HepG2 (cell line): ENCODE measurements around the gene POU5F1. TPM values are rescaled to one million over a fixed set of nuclear protein-coding genes. Genes with fewer than 3 reads are reported as not detected.

Source experiments
- ATAC-seq: fragments of 200-7000 bp; cut with Tn5 transposase; 3 replicates; pipeline ENCODE4 v1.9.1; 2020; ENCODE audit warnings: mild to moderate bottlenecking, moderate library complexity
- BruUV-seq: library from RNA; stranded (reverse); fragments of 400-500 nt; replicated peaks from 2 replicates; lab custom pipeline; 2021; lab: Mats Ljungman, UMichigan
- CTCF ChIA-PET: fragments of 300-600 bp; formaldehyde crosslinking; extraction: SDS; loops from one replicate; lab custom pipeline; 2021; ENCODE audit warnings: low total read pairs, inconsistent platforms, low intra/inter-chr PET ratio; lab: Yijun Ruan, JAX
- POLR2A ChIA-PET: fragments of 350-600 bp; sonication (Branson Sonifier 250); formaldehyde crosslinking; loops from one replicate; lab custom pipeline; 2020; ENCODE audit warnings: antibody characterized with exemption, inconsistent platforms; lab: Yijun Ruan, JAX
- DNase-seq: peaks from one replicate; pipeline ENCODE4 v3.0.0-alpha.2; 2015; ENCODE audit warnings: low spot score
- FAIRE-seq: peaks from 3 replicates; lab custom pipeline; 2011; peaks lifted over from hg19 to GRCh38; lab: Jason Lieb, UNC
- H2AFZ ChIP-seq: one replicate; pipeline ENCODE4 v1.6.1; 2011; ENCODE audit warnings: low read length, inconsistent platforms
- H3K27ac ChIP-seq: fragments of 300-600 bp; 3 replicates; pipeline ENCODE4 v1.8.0; 2011; ENCODE audit warnings: mixed run types, mild to moderate bottlenecking, mixed read lengths, low read length, inconsistent platforms; ENCODE audit not compliant: insufficient read depth; ENCODE audit errors: extremely low read length
- H3K27me3 ChIP-seq, 2 experiments: fragments of 200-600 bp in 1 of 2; 2 replicates in 1 of 2; 3 replicates in 1 of 2; pipeline versions ENCODE4 v1.6.0 to v1.8.0; 2011; ENCODE audit warnings: low read length in 2 of 2, mild to moderate bottlenecking in 2 of 2, moderate library complexity in 2 of 2, inconsistent platforms in 1 of 2; ENCODE audit not compliant: insufficient read depth in 2 of 2, control insufficient read depth in 1 of 2
- H3K36me3 ChIP-seq, 2 experiments: fragments of 200-600 bp in 1 of 2; replicated peaks in 1 of 2; 2 replicates in 1 of 2; 3 replicates in 1 of 2; pipeline versions ENCODE4 v1.5.1 to v1.8.0; 2011; ENCODE audit warnings: low read length in 2 of 2, inconsistent platforms in 1 of 2; ENCODE audit not compliant: insufficient read depth in 2 of 2, control insufficient read depth in 1 of 2
- H3K4me1 ChIP-seq: 2 replicates; pipeline ENCODE4 v1.5.1; 2012; ENCODE audit warnings: low read length, inconsistent platforms; ENCODE audit not compliant: insufficient read depth
- H3K4me2 ChIP-seq: 2 replicates; pipeline ENCODE4 v1.6.0; 2011; ENCODE audit warnings: low read depth, low read length, inconsistent platforms
- H3K4me3 ChIP-seq, 3 experiments: fragments of 200-600 bp in 1 of 3; sonication (generic), shearing (Covaris generic) in 1 of 3; replicated peaks in 1 of 3; 2 replicates each; pipeline ENCODE4 v1.5.1; 2011 to 2016; ENCODE audit warnings: low read length in 3 of 3, inconsistent platforms in 2 of 3, low read depth in 2 of 3, mild to moderate bottlenecking in 2 of 3, control low read depth in 1 of 3, mixed read lengths in 1 of 3; ENCODE audit not compliant: insufficient read depth in 1 of 3
- H3K79me2 ChIP-seq: one replicate; pipeline ENCODE4 v1.6.1; 2011; ENCODE audit warnings: low read length, inconsistent platforms; ENCODE audit not compliant: insufficient read depth
- H3K9ac ChIP-seq: 2 replicates; pipeline ENCODE4 v1.6.0; 2011; ENCODE audit warnings: mild to moderate bottlenecking, low read depth, low read length, inconsistent platforms; ENCODE audit not compliant: insufficient read depth
- H3K9me3 ChIP-seq: 2 replicates; pipeline ENCODE4 v1.5.1; 2012; ENCODE audit warnings: mild to moderate bottlenecking, low read length
- H4K20me1 ChIP-seq: 2 replicates; pipeline ENCODE4 v1.6.0; 2011; ENCODE audit warnings: inconsistent platforms, mild to moderate bottlenecking, low read length, moderate library complexity; ENCODE audit not compliant: insufficient read depth
- ATF4 ChIP-seq, 2 experiments: fragments of 450-650 bp in 1 of 2; sonication (generic) in 1 of 2; formaldehyde crosslinking; IDR thresholded peaks; 2 replicates each; pipeline versions ENCODE4 v1.5.0 to v1.8.0; 2020 to 2022; ENCODE audit warnings: mild to moderate bottlenecking in 1 of 2, missing genetic modification reagents in 1 of 2
- IKZF5 ChIP-seq: IDR thresholded peaks from 2 replicates; pipeline ENCODE4 v1.6.1; 2018; ENCODE audit warnings: missing genetic modification reagents, mild to moderate bottlenecking, missing compliant biosample characterization
- MAFF ChIP-seq: IDR thresholded peaks from 2 replicates; pipeline ENCODE4 v1.6.1; 2011; ENCODE audit warnings: low read depth, low read length, improper control_type of control experiment
- MIXL1 ChIP-seq: IDR thresholded peaks from 2 replicates; pipeline ENCODE4 v1.6.1; 2016
- MYPOP ChIP-seq: sonication (generic); formaldehyde crosslinking; IDR thresholded peaks from 2 replicates; pipeline ENCODE4 v1.8.1; 2023; ENCODE audit warnings: mild to moderate bottlenecking, moderate library complexity, missing genetic modification reagents
- RNF219 ChIP-seq: sonication (generic); formaldehyde crosslinking; IDR thresholded peaks from 2 replicates; pipeline ENCODE4 v1.5.0; 2020; ENCODE audit warnings: mild to moderate bottlenecking, missing genetic modification reagents
- ZFP91 ChIP-seq: sonication (generic); formaldehyde crosslinking; IDR thresholded peaks from 2 replicates; pipeline ENCODE4 v1.9.0; 2022; ENCODE audit warnings: missing genetic modification reagents, mild to moderate bottlenecking, borderline replicate concordance
- ZNF331 ChIP-seq: sonication (generic); formaldehyde crosslinking; IDR thresholded peaks from 2 replicates; pipeline ENCODE4 v1.4.0; 2020; ENCODE audit warnings: missing genetic modification reagents
- ZNF383 ChIP-seq: sonication (generic); formaldehyde crosslinking; IDR thresholded peaks from 2 replicates; pipeline ENCODE4 v1.4.0; 2020; ENCODE audit warnings: missing genetic modification reagents, mild to moderate bottlenecking, borderline replicate concordance
- WGBS: methylation state at CpG from one replicate; pipeline ENCODE4 v1.1.6; 2017; ENCODE audit warnings: low lambda C conversion rate; 5-methylcytosine and 5-hydroxymethylcytosine counted together
- in situ Hi-C: cut with HindIII; loops from 2 replicates; pipeline ENCODE4 v1.10.0; 2017; ENCODE audit warnings: low pct_unique_long_range_greater_than_20kb; ENCODE audit not compliant: extremely low pct_ligation_motif_present
- intact Hi-C: fragments of 100-400 bp; cut with micrococcal nuclease; formaldehyde crosslinking; loops from one replicate; pipeline ENCODE4 v1.10.0; 2022; ENCODE audit not compliant: unreplicated experiment
- polyA plus RNA-seq, 8 experiments: library from polyadenylated mRNA; depleted of rRNA in 3 of 8; stranded (reverse) in 7 of 8; unstranded in 1 of 8; fragments of >200 nt; fragmentation: Illumina TruSeq in 4 of 8; extraction: Trizol in 4 of 8; gene quantifications; 2 replicates each; pipeline versions ENCODE4 v1.2.1 to v1.2.3, GENCODE V29; 2011 to 2016; ENCODE audit warnings: low read depth in 4 of 8, missing spikeins in 1 of 8, mixed read lengths in 1 of 8; ENCODE audit not compliant: insufficient read depth in 1 of 8
- total RNA-seq, 5 experiments: library from RNA; depleted of rRNA; stranded (reverse); fragments of >200 nt; fragmentation: Illumina TruSeq; extraction: Trizol; gene quantifications; 2 replicates each; pipeline ENCODE4 v1.2.3, GENCODE V29; 2016; ENCODE audit warnings: low read depth in 1 of 5
- TF ChIP-seq, protein P1 (sequence below): sonication (generic); formaldehyde crosslinking; IDR thresholded peaks from 2 replicates; pipeline ENCODE4 v1.8.1; 2023; ENCODE audit warnings: mild to moderate bottlenecking, inconsistent platforms, moderate library complexity, missing genetic modification reagents, borderline replicate concordance
- TF ChIP-seq, protein P2 (sequence below): IDR thresholded peaks from 2 replicates; pipeline ENCODE4 v1.6.1; 2016; ENCODE audit warnings: mild to moderate bottlenecking
- TF ChIP-seq, protein P3 (sequence below): sonication (generic); formaldehyde crosslinking; IDR thresholded peaks from 2 replicates; pipeline ENCODE4 v1.8.0; 2022; ENCODE audit warnings: mild to moderate bottlenecking, missing genetic modification reagents; ENCODE audit not compliant: insufficient replicate concordance

POU5F1 gene
- total and polyA plus RNA-seq, 2 of the 13 experiments (the other 11 are each of a cell fraction or from before 2014, with no cell fraction given): 2.5 to 7.2 TPM

GRCh38 chr6:31179042-31179386 is 8.5 kb upstream of the POU5F1 start:
- H3K9ac ChIP-seq: no peak overlapping the region
- POLR2A ChIA-PET: no interaction called here
- in situ Hi-C loops (no loop called here), intact Hi-C loops (no loop called here)
- H3K27ac ChIP-seq: no peak overlapping the region
- DNase-seq (no peak), ATAC-seq (no peak), FAIRE-seq (no peak)
- peaks cover 4% of the 10 kb centered on the region; the same call in 1 of the 2 replicates for H4K20me1 ChIP-seq
- H3K36me3 ChIP-seq: peaks cover 12 to 55% of the 10 kb centered on the region in 2 experiments
- H2AFZ ChIP-seq: no peak overlapping the region
- no peak overlapping the region for H3K4me2 ChIP-seq
- CTCF ChIA-PET: no interaction called here
- H3K79me2 ChIP-seq: peaks cover 37% of the 10 kb centered on the region
- BruUV-seq: no TSS peak
- WGBS: 96% methylated on average over 4 of the region's 4 CpGs
- no peaks in the 10 kb centered on the region for H3K27me3 ChIP-seq
- no peak overlapping the region for H3K4me3 ChIP-seq
- H3K9me3 ChIP-seq: no peaks in the 10 kb centered on the region
- H3K4me1 ChIP-seq: peaks cover 20% of the 10 kb centered on the region
- TF ChIP-seq ATF4 (CRISPR knock-in tag; IDR thresholded peaks at IDR 0.05): no peak
- TF ChIP-seq, protein P1, sequence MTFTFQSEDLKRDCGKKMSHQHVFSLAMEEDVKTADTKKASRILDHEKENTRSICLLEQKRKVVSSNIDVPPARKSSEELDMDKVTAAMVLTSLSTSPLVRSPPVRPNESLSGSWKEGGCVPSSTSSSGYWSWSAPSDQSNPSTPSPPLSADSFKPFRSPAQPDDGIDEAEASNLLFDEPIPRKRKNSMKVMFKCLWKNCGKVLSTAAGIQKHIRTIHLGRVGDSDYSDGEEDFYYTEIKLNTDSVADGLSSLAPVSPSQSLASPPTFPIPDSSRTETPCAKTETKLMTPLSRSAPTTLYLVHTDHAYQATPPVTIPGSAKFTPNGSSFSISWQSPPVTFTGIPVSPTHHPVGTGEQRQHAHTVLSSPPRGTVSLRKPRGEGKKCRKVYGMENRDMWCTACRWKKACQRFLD (CRISPR knock-in tag): no peak
- TF ChIP-seq RNF219 (CRISPR knock-in tag): no peak
- no peak for TF ChIP-seq ZNF383 (CRISPR knock-in tag)
- TF ChIP-seq, protein P2, sequence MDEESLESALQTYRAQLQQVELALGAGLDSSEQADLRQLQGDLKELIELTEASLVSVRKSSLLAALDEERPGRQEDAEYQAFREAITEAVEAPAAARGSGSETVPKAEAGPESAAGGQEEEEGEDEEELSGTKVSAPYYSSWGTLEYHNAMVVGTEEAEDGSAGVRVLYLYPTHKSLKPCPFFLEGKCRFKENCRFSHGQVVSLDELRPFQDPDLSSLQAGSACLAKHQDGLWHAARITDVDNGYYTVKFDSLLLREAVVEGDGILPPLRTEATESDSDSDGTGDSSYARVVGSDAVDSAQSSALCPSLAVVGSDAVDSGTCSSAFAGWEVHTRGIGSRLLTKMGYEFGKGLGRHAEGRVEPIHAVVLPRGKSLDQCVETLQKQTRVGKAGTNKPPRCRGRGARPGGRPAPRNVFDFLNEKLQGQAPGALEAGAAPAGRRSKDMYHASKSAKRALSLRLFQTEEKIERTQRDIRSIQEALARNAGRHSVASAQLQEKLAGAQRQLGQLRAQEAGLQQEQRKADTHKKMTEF: no peak
- TF ChIP-seq ZNF331 (CRISPR knock-in tag): no peak
- no peak for TF ChIP-seq IKZF5 (CRISPR knock-in tag)
- no peak for TF ChIP-seq MAFF
- TF ChIP-seq, protein P3, sequence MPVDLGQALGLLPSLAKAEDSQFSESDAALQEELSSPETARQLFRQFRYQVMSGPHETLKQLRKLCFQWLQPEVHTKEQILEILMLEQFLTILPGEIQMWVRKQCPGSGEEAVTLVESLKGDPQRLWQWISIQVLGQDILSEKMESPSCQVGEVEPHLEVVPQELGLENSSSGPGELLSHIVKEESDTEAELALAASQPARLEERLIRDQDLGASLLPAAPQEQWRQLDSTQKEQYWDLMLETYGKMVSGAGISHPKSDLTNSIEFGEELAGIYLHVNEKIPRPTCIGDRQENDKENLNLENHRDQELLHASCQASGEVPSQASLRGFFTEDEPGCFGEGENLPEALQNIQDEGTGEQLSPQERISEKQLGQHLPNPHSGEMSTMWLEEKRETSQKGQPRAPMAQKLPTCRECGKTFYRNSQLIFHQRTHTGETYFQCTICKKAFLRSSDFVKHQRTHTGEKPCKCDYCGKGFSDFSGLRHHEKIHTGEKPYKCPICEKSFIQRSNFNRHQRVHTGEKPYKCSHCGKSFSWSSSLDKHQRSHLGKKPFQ (CRISPR knock-in tag): no peak
- no peak for TF ChIP-seq MIXL1 (CRISPR knock-in tag)
- no peak for TF ChIP-seq ZFP91 (CRISPR knock-in tag)
- no peak for TF ChIP-seq MYPOP (CRISPR knock-in tag)
